CD4-positive, alpha-beta T cell treated with Interleukin-2 at 100 ng/mL for 4 hours (primary cell): Measurements from ENCODE around the gene LRP1.

Experiments
- DNase-seq: peaks from one replicate; pipeline ENCODE4 v3.0.0-alpha.2; 2020; ENCODE audit warnings: low spot score

LRP1 gene

DNA sequence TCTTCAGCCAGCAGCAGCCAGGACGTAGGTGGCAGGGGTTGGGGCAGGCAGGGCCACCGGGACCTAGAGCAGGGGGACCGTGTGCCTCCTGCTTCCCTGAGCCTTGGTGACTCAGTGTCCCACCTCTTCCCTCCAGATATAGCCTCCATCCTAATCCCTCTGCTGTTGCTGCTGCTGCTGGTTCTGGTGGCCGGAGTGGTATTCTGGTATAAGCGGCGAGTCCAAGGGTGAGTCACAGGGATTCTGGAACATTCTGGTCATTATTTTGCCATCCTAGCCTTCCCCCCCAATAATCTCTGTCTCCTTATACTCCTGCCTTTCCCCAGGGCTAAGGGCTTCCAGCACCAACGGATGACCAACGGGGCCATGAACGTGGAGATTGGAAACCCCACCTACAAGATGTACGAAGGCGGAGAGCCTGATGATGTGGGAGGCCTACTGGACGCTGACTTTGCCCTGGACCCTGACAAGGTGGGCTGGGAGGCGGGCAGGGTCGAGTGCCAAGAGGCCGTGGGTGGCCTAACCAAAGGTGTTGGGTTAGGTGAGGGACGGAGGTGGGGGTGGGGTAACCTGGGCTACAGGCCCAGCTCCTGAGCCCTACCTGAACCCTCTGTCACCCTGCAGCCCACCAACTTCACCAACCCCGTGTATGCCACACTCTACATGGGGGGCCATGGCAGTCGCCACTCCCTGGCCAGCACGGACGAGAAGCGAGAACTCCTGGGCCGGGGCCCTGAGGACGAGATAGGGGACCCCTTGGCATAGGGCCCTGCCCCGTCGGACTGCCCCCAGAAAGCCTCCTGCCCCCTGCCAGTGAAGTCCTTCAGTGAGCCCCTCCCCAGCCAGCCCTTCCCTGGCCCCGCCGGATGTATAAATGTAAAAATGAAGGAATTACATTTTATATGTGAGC lies 83.8 kb downstream of the LRP1 start:
- no peak for DNase-seq

DNA sequence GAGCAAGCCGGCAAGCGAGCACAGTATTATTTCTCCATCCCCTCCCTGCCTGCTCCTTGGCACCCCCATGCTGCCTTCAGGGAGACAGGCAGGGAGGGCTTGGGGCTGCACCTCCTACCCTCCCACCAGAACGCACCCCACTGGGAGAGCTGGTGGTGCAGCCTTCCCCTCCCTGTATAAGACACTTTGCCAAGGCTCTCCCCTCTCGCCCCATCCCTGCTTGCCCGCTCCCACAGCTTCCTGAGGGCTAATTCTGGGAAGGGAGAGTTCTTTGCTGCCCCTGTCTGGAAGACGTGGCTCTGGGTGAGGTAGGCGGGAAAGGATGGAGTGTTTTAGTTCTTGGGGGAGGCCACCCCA lies 84.4 kb downstream of the LRP1 start:
- DNase-seq, result no peak

DNA sequence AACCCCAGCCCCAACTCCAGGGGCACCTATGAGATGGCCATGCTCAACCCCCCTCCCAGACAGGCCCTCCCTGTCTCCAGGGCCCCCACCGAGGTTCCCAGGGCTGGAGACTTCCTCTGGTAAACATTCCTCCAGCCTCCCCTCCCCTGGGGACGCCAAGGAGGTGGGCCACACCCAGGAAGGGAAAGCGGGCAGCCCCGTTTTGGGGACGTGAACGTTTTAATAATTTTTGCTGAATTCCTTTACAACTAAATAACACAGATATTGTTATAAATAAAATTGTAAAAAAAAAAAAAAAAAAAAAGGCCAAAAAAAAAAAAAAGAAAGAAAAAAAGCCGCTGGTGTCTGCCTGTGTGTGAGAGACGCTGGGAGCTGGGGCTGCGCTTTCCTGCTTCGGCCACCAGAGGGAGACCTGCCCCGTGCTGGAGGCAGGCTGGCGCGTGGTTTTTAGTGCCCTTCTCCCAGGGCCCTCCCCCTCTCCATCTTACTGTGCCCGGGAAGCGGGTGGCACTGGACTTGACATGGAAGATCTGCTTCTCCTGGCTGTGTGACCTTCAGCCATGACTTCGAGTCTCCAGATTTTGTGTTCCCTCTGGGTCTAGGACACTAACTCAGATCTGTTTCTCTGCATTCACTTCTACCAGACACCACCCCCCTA lies 84.9 kb downstream of the LRP1 start:
- DNase-seq, result peak; percentile 86

DNA sequence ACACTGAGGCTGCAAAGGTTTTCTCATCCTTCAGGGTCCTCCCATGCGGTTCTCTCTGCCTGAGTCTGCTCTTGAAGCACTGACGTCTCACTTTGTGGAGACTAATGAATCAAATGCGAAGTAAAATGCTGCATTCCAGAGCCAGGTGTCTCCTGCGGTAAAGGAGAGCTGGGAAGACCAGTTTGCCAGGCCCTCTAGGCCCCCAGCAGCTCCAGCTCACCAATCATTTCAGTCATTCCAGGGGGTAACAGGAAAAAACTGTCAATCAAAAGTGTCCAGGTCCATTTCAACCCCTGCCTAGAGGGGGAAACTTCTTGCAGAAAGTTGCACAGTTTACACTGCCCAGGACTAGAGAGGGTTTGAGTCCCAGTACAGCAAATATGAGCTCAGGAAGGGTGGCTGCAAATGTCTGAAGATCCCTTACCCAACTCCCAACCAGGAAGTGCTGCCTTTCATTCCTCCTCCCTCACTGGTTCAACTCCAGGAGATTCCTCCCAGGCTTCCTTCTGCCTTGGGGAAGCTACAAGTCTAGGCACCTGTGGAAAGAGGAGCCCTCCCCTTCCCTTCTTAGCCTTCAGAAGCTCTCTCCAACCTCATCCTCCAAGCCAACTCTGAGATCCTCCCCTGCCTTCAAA lies 85.6 kb downstream of the LRP1 start:
- no peak for DNase-seq

DNA sequence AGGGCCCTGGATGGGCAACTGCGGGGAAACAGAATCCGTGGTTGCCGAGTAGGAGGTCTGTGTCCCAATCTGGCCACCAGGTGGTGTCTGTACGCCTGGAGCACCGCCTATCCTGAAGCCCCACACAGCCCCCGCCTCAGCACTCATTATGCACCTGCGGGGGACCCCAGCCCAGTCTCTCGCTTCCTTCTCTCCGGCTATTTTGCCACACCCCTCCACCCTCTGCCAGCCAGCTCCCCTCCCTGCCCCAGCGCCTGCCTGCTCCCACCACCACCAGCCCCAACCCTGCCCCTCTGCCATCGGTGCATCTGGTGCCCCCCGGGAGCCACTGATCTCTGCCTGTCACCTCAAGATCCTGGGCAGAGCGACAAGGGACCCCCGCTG lies 86.1 kb downstream of the LRP1 start:
- DNase-seq, result peak; percentile 71

DNA sequence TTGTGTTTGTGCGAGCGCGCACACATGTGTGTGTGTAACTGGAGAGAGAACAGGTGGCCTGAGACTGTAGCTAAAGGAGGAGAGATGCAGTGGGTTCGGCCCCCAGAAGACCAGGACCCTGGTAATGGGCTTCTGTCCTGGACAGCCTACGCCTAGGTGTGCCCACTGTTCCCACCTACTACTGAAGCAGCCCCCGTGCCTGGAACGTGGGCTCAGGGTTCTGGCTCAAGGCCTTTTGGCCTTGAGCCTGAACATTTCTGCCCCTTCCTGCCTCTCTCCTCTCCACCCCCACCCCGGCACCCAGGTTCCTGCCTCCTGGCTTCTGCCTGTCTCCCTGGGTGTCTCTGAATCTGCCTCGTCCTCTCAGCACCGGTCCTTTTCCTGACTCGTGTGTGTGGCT lies 86.8 kb downstream of the LRP1 start:
- no peak for DNase-seq

DNA sequence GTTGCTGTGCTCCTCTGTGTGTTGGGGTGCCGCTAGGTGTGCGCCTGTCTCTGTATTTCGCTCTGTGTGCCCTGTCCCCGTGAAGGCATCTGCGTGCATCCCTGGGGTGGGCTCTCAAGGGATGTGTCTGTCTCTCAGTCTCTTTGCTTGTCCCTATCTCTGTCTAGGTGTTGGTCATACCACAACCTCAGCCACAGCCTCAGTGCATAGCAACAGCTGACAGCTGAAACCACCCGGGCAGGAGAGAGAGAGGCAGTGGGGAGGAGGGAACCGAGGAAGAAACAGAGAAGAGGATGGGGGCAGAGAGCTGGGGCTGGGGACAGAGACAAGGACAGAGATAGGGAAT lies 87.4 kb downstream of the LRP1 start:
- peak; percentile 39 for DNase-seq

DNA sequence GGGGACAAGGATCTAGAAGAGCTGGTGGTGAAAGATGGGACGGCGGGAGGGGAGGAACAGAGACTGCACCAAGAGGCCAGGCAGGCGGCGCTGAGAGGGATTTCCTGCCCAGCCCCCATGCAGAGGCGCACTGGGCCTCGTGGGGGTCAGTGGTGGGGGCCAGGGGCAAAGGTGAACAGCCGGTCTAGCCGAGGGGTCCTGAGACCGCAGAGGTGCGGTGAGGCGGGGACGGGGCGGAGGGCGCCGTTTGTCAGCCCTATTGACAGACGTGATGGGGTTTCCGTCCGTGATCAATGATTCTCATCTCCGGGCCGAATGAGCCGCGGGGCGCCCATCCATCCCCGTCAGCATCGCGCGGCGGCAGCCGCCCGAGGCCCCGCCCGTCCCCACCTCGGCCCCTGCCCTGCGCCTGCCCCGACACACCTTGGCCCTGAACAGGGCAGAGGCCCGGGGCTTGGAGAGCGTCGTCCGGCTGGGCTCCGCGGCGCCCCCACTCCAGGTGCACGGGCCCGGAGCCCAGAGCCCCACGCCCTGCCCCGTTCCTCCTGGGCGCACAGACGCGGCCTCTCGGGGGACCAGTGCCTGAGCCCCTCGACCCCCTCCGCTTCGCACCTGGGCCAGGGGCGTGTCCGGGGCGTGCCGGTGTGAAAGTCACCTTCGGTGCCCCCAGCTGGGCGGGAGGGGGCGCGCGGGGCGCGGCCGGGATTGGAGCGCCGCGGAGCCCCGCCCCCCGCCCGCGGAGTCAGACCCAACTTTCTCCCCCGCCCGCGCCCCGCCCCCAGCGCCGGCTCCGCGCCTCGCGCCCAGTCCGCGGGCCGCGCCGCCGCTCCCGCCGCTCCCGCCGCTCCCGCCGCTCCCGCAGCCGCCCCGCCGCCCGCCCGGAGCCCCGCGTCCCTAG lies 88.0 kb downstream of the LRP1 start, which contains the start of gene NXPH4:
Gene NXPH4 (plus strand): TSS at position 781 of the 898 bp plus-strand sequence. CDS start 176 bp downstream, outside the sequence.
- DNase-seq, result peak; percentile 51

DNA sequence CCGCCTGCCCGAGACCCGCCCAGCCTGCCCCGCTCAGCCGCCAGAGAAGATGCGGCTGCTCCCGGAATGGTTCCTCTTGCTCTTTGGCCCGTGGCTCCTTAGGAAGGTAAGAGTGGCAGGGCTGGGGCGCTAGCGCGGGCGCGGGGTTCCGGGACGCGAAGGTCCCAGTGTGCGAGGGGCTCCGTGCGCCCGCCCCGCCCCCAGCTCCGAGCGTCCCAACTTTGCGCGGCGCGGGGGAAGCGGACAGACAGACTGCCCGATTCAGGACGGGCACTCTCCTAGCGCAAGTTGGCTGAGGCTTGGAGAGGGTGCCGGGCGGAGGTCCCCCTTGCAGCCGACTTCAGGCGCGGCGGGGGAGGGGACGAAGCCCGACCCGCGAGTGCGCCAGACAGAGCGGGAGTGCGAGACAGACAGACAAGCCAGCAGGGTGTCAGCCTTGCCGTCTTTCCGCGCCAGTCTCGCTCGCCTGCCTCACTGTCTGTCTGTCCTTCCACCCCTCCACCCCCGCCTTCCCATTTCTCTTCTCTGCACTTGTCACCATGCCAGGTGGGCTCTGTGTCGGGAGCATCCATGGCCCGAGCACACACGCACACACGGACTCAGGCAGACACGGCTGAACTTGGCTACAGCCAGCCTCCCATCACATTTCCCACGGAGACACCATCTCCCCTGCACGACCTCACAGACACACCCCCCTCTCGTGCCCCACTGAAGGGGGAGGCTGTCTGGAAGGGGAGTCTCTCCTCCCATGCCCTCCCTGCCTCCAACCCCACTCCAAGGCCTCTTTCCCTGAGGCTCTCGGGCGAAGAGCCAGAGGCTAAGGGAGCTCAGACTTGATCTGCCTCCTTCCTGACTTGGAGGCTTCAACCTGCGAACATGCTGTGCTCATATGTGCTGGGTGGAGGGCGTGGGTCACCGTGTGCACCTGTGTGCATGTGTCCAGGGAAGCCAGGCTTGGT lies 88.9 kb downstream of the LRP1 start:
- DNase-seq, result peak; percentile 31

DNA sequence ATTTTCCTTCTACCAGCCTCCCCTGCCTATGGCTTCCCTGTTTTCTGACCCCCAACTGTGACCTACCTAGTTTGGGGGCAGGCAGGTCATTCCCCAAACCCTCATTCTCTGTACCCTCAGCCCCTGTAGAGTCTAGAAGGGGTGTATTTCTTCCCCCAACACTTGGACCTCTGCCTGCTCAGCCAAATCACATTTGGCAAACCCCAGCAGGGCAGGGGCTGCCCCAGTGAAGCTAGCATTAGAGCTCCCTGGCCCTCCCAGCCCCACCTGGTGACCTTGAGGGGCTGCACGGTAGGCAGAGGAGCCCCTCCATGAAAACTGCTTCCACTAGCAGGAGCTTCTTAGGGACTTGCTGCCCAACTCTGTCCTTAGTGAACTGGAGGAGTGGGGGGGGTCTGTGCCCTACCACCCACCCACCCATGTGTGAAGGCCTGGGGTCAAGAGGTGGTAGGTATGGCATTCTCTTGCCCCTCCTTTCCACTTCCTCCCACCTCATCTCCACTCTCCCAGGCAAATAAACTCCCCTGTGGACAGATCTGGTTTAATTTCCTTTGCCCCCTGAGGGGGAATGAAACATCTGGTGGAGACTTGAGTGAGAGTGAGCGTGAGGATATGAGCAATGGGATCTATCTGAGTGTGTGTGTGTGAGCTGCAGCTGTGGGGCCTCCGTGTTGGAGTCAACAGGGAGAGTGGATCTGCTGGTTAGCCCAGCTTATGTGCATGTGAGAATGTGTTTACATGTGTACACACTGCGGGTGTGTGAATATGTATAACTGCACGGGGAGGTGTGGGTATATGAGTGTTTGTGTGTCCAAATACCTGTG lies 90.0 kb downstream of the LRP1 start:
- DNase-seq, result no peak

DNA sequence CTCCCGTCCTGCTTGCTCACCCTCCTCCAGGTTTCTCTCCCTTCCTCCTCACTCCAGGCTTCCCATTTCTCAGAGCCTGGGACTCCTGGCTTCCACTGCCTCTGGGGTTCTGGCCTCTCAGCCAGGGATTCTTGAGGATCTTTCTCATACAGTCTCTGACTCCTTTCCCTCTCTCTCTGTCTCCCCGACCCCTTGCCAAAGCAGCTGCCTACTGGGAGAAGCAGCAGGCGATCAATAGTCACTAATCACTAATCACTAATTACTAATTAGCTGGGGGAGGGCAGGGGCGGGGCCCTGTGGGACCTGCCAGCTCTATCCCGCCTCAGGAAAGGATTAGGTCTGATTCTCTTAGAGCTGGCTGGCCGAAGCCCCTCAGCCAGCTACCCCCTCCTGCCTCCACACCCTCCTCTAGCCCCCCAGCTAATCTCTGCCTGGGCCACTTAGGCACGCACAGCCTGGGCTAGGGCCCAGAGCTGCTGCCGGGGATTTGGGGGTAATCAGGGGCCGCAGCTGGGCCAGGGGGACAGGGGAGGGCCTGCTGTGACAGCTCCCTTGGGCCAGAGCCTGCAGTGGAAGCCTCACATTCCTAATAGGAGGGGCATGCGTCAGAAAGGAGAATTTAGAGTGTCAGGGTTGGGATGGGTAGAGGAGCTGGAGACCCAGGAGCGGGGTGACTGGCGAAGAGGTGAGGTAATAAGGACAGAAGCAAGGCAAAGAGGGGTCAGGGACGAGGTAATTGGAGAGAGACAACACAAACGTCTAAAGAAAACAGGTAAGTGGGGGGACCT lies 91.1 kb downstream of the LRP1 start:
- DNase-seq, result no peak

DNA sequence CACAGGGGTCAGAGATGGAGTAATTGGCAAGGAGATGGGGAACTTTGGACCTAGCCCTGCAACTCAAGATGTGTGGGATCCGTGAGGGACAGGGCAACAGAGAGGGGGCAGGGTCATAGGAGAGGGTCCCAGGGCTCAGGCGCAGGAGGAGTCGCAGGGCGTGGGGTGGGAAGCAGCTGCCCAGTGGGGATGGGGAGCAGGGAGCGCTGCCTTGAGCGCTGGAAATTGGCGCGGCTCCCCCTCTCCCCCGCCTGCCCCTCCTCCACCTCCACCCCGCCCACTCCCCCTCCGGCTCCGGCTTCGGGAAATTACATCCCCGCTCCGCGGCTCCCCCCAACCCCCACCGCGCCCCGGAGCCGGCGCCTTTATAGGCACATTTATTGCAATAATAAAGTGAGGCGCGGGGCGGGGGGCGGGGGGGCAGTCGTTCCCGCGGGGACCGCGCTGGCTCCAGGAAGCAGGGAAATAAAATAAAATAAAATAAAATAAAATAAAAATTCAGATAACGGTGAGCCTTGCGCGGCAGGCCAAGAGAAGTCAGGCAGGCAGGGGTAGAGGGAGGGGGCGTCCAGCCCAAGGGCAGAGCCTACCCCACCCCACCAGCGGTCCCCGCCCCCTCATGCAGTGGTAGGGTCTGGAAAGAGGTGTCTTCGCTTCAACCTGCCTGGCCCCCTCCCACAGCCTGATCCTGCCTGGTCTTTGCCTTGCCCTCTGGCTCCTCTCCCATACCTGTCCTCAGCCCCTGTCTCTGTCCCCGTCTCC lies 91.9 kb downstream of the LRP1 start:
- DNase-seq, result no peak

DNA sequence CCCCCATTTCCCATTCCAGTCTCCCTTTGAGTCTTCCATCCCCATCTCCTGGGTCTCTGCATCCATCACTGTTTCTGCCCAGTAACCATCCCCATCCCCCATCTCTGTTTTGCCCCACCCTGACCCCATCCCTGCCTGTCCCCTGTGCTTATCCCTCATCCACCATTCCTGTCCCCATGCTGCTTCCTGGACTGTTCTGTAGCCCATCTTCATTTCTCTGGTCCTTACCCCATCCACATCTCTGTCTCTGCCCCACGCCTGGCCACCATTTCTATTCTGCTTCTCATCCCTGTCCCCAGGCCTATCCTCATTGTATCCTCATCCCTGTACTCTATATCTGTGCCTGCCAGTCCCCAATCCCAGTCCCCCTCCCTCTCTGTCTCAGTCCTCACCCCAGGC lies 92.5 kb downstream of the LRP1 start:
- no peak for DNase-seq

DNA sequence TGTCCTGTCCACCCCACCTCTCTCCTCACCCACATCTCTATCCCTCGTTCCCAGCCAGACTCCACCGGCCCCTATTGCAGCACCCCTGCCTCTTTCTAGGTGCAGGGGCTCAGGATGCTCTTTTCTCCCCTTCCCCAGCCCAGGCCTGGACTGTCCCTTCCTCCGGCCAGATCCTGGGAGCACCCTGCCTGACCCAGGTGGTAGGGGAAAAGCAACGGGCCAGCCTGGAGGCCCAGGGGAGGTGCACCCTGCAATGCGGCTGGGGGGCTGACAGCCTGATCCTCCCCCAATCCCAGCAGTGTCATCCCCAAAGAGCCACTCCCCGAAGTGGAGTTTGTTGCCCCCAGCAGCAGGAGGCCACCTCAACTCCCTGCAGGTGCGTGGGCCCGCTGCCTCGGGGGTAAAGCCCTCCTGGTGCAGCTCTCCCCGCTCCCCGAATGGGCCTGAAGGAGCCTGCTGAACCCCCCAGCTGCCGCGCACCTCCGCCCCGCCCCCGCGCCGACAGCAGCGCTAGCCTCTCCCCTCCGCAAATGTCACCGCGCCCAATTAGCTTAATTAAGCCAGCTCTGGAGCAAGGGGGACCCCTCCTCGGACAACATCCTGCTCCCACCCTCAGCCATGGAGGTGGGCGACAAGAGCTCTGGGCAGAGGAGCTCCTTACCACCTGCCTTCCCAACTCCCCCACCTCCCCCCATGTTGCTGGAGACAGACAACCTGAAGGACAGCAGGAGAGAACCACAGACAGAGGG lies 93.1 kb downstream of the LRP1 start:
- no peak for DNase-seq

DNA sequence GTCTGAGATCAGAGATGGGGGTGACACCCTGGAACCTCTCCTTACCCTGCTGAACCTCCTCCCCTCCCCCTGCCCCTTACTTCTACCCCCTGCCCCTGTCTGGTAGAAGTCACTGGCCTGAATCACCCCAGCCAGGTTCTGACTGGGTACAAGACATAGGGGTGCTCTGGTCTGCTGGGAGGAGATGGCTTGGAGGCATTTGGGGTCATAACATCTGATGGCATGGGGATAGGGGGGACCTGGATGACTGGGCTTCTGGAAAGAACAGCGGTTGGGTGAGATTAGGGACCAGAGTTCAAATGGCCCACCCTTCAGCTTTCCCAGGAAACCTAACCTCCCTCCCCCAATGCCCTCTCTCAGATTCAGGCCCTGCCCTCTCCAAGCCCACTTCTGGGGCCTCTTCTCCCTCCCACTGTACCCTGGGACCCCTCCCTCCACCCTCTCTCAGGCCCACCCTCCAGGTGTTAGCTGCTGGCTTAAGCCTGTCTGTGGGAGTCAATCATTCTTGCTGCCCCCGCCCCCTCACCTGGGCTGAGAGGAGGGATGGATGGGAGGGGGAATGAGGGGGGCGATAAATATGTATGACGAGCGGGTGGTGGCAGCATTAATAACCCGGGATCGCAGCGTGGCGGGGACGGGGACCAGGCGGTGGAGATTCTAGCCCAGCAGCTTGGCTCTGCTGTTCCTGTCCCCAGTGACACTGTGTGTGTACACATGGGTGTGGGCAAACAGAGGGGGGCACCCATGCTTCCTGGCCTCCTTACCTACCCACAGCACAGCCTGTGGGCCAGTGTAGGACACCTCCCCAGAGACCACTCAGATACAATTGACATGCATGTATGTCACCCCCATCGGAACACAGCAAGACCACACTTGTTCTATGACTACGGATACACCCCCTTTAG lies 94.3 kb downstream of the LRP1 start:
- DNase-seq, result no peak
